NK-92 treated with Interleukin-12 subunit alpha and Interleukin-12 subunit beta, amount 100 ng/mL, for 24 hours (cell line): ENCODE data around the gene N4BP2L1.

Experiments
- DNase-seq: peaks from one replicate; lab custom pipeline; 2025; lab: John Stamatoyannopoulos, UW

Gene N4BP2L1

DNA sequence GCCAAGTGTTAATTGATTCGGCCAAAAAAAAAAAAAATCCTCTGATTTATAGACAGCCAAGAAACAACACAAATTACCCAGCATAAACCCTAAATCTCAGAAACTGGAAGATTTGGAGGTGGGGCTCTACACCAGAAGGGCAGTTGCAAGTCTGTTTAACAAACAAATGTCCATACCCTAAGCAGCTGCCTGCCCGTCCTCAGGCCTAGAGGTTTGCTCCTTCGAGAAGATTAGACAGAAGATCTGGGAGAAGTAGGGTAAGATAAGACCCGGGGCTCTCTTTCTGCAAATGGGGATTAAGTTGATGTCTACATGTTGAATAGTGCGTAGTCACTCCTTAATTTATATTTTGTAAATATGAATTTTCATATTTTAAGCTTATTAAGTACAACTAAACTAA lies 3.4 kb upstream of the N4BP2L1 start:
- DNase-seq: no peak

DNA sequence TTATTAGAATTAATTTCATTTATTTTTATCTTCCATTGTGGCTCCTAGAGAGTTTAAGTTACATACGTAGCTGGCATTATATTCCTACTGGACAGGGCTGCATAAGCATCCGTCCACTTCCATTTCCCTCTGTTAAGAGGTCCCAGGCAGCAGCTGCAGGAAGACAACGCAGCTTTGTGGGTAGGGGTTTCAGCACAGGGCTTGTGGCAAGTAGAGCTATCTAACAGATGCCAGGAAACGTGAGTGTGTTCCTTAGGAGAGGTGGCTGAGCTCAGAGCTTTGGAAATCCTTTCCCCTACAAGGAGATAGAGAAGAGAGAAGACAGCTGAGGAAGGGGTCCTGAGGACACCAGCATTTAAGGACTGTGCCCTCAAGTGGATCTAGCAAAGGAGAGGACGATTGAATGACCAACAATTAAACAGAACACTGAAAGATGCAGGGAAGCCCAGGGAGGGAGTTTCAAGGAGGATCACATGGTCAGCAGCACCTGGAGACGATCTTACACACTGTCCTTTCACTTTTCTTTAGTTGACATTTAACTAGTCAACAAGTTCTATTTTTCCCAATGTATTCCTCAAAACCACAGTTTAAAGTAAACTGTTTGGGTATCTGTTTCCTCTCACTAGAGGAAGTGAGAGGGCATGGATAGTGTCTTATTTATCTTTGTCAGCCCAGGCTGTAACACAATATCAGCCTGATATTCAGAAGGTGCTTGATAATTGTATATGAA lies 2.3 kb upstream of the N4BP2L1 start:
- DNase-seq: no peak

DNA sequence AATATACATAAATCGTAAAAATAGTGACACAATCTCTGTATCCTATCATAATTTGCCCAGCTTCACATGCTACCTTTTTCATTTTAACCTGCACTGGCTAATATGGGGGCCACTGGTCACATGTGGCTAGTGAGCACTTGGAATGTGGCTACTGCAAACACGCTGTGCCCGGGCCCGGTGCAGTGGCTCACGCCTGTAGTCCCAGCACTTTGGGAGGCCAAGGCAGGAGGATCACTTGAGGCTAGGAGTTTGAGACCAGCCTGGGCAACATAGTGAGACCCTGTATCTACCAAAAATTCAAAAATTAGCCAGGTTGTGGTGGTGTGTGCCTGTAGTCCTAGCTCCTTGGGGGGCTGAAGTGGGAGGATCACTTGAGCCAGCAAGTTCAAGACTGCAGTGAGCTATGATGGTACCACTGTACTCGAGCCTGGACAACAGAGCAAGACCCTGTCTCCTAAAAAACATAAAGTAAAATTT lies 1.5 kb upstream of the N4BP2L1 start:
- no peak for DNase-seq

DNA sequence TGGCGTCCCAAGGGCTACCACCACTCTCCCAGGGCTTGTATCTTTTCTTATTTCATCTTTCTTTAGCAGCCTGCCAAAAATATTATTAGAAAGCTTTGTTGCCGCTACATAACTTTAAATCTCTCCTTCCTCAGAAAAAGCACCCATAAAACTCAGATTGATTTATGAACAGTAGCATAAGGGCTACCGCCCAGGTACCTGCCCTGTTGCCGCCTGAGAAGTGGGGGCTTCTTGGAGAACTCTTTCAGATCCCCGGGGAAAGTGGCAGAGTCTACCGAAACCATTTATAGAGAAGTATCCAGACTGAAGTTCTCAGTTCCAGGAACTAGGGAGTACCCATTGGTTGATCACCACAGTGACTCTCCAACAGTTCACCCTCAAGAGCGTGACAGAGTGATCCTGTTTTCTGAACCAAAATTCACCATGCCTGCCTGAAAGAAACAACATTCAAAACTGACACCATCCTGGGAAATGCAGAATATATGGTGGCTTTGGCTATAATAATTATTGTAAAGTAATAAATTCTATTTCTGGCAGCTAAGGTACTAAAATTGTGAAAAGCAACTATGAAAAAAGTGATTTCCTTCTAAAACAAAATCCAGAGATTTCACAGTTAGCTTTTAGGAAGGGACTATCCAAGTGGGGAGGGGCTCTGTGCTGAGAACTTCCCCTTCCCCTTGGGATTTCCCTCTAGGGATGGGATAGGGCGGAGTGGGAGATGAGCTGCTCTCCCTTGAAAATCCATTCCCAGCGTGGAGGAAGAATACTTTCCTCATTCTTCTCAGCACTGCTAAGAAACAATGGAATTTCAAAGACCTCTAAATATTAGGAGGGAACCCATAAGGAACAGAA lies 877 bp upstream of the N4BP2L1 start:
- no peak for DNase-seq

DNA sequence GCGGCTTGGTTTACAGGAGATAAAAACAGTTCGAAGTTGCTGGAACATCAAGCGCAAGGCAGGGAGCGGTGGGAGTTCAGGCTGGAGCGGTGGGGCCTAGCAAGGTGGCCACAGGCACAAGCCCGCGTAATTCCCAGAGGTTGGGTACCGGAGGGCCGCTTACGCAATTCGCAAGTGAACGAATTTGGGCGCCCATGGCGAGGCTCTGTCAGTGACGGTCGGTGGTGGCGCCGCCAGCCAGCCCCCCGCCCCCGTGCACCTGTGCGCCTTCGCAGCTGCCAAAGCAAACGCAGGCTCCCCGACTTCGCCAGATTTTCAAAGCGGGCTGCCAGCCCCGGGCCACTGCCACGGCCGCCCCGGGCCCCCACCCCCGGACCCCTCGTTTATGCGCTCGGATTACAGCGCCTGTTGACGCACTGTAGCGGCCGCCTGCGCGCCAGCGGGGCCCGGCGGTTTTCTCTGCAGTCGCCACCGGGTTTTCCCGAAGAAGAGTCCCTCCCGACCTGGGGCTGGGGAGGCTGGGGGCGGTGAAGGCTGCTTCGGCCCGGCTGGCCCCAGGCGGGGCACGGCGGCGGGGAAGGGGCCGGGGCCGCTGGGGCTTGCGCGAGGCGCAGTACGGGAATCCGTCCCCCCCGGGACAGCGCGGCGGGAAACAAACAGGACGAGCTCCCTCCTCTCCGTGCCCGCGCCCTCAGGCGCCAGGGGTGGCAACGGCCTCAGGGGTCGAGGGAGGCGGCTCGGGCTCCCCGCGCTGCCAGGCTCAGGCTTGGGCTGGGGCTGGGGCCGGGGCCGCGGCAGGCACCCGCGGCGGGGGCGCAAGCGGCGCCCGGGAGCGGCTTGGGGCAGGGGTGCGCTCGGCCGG lies 709 bp downstream of the N4BP2L1 start:
- DNase-seq: peak; percentile 51

DNA sequence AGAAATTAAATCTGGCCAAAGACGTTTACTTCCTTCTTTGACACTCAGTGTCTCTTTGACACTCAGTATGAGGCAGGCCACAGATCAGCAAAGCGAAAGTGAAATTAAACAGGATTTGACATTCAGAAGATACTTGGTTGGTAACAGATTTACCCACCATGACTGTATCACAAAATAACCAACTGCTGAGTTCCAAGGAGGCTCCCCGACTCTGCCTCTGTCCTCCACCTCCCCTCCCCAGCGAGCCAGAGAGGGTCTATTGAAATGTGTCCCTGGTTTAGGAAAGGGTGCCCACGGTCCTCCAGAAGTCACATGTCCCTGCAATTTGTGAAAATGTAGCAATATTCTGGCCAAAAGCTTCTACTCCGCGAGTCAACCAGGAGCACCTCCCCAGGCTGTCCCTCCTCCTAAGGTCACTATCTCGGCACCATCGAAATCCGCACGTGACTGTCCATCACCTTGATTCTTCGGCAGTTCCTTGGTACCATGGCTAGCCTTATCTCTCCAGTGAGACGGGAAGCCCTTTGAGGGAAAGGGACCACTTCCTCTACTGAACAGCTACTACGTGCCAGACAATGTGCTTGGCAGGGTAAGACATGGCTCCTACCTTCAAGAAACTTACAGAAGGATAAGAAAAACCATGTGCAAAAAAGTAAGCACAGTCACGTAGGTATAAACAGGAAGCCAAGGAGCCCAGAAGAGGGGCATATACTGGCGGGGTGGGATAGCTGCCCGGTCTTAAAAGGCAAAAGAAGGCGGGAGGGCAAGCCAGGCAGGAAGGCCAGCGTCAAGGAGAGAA lies 1.5 kb downstream of the N4BP2L1 start:
- peak; percentile 15 for DNase-seq

DNA sequence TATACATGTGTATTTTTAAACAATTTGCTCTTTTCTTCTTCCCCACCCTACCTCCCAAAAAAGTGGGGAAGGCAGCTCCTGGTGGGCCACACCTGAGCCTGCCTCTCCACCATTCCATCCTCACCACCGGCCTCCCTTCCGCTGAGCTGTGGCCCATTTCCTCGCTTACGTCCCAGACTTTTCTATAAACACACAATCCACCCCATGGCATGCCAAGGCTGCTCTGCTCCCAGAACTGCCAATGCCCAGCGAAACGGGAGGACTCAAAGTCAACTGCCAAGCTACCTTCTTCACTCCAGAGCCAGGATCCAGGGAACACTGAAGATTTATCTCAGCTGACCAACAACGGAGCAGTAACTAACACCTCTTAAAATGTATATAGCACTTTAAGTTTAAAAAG lies 2.8 kb downstream of the N4BP2L1 start:
- DNase-seq: no peak

DNA sequence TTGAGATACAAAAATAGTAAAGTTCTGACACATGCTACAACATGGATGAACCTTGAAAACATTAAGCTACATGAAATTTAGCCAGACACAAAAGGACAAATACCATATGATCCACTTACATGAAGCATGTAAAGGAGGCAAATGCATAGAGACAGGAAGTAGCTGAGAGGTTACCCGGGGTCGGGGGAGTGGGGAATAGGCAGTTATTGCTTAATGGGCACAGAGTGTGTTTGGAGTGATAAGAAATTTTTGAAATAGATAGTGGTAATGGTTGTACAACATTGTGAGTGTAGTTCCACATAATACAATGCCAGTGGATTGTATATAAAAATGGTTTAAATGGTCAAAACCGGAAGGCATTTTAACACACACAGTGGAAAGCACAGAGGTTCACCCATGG lies 4.3 kb downstream of the N4BP2L1 start:
- DNase-seq: no peak

DNA sequence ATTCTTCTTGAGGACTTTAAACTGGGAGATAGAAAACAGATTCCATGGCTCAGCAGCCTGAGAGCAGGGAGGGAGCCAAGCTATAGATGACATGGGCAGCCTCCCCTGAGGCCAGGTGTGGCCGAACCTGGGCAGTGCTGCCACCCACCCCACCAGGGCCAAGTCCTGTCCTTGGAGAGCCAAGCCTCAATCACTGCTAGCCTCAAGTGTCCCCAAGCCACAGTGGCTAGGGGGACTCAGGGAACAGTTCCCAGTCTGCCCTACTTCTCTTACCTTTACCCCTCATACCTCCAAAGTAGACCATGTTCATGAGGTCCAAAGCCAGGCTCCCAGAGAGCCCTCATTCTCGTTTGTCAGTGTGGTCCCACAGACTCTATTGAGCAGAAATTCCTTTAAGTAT lies 8.1 kb downstream of the N4BP2L1 start:
- no peak for DNase-seq

DNA sequence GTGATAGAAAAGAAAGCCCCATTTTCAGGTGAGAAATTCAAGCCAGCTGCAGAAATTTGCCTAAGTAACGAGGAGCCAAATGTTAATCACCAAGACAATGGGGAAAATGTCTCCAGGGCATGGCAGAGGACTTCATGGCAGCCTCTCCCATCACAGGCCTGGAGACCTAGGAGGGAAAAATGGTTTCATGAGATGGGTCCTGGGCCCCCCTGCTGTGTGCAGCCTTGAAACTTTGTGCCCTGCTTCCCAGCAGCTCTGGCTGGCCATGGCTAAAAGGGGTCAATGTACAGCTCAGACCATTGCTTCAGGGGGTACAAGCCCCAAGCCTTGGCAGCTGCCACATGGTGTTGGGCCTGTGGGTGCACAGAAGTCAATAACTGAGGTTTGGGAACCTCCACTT lies 9.9 kb downstream of the N4BP2L1 start:
- no peak for DNase-seq

DNA sequence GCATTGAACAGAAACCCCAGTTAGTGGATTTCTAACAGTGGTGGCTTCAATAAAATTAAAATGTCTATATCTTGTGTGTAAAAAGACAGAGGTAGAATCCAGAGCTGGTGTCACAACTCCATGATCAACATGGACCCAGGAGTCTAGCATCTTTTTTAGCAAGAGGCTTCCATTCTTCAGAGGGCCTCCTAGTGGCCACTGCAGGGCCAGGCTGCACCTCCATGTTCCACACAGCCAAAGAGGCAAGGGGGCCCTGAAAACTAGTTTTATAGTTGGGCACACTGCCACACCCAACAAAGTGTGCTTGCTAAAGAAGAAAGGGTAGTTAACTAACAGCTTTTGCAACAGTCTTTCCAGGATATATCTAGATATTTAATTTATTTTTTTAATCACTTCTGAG lies 12.9 kb downstream of the N4BP2L1 start:
- DNase-seq: peak; percentile 5

DNA sequence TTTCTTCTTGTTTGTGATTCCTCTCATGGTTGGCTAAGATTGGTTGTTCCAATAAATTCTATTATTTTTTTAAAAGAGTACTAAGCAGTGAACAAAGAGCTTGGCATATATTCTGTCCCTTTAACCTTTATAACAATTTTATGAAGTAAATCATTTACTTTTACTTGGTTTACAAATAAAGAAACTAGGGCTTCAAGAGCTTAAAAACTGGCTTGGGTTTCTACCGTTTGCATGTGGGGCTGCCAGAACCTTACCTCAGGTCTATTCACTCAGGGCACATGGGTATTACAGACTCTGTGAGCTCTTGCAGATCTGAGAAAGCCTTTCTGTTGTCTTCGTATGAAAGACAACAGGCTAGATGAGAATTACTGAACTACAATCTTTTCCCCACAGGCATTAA lies 13.3 kb downstream of the N4BP2L1 start:
- DNase-seq: no peak

DNA sequence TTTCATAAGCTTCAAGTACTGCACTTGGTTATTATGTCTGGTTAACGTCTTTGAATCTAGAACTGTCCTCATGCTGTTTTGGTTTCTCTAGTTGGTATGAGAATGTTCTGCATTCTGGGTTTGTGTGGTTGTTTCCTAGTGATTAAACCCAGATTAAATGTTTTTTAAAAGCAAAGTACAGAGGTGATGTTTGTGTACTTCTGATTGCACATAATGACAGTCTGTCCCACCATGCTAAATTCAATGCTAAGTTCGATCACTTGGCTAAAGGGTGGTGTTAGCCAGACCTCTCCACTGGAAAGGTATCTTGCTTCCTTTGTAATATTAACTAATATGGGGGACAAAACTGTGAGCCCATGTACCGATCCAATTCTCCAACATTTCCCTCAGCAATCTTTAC lies 14.6 kb downstream of the N4BP2L1 start:
- DNase-seq: no peak

DNA sequence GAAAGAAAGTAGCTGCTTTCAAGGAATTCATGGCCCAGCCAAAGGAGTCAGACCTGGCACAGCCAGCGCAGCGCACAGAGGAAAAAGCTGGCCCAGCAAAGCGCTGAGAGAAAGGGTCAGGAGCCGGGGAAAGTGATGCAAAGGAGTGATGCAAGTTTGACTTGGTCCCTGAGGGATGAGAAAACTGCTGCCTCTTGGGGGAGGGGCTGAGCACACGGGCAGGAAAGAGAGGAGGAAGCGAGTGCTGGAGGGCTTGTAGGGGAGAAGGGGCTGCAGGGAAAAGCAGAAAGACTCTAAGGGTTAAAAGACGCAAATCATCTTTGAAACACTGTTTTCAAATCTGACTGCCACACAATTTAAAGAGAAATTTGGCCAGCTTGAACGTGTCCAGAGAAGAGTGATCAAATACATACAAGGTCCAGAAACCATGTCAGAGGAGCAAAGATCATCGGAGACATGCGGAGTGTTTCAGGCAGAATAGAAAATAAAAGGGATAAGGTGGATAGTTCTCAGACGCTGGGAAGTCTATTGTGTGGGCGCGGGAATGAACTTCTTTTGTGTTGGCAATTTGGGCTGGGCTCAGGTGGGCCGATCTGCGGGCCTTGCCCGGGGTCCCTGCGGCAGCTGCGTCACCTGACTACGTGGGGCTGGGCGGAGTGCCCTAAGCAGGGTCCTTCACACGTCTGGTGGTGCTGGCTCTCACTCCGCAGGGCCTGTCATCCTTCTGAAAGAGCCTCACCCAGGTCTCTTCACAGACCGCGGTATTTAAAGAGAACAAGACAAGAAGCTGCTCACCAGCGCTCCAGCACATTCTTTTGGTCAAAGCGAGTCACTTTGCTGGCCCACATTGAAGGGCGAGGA lies 18.1 kb downstream of the N4BP2L1 start:
- DNase-seq: no peak

DNA sequence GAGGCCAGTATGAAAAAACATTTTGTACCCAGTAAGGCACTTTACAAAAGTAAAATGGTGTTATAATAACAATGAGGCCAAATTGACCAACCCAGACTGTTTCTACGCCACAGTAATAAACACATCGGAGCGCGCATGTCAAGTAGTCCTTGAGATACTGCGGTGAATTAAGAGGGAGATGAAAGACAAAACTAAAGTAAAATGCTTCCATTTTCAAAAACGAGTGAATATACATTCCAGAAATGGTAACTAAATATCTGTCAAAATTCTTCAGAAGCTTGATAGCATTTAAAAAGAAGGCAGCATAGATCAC lies 19.0 kb downstream of the N4BP2L1 start:
- no peak for DNase-seq

DNA sequence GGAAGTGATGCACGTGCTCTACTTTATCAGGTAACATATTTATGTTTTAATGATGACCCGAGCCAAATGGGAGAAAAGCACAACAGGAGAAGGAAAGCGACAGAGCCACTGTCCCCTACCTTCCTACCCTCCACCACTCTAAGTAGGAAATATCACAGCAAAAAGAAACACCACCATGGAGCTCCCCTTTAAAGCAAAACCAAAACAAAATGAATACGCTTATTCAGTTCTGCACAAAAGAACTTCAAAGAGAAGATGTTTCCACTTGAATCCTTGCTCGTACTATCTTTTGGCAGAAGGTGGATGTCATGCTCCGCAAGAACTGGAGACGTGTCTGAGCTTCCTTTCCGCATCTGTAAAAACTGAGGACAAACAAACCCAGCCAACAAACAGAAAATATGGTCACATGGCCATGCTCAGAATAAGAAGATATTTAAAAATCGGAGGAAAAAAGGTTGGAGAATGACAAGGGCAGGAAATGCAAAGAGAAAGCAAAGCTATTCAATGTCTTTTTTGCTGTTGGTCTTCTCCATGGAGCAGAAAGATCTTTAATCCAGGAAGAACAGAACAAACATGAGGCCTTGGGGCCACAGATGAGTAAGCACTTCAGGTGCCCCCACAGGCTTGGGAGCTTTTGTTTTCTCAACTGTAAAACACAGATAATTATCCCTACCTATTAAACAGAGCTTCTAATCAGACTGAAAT lies 19.5 kb downstream of the N4BP2L1 start:
- DNase-seq: no peak

DNA sequence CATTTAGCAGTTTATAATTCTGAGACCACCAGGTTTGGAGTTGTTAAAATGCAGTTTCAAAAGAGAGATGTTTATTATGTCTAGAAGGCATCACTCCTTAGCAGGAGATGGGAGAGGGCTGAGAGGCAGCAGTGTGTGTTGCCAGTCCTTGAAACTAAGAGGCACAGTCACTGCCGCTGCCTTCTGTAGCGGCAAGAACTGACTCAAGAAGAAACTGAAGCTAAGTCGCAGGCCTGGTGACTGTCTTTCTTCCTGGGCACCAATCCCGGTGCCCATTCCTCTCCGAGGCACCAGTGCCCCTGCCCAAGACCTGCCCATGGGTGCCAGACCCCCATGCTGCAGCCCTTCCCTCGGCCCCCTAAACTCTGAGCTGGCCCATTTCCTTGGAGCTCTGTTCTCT lies 20.1 kb downstream of the N4BP2L1 start:
- no peak for DNase-seq

DNA sequence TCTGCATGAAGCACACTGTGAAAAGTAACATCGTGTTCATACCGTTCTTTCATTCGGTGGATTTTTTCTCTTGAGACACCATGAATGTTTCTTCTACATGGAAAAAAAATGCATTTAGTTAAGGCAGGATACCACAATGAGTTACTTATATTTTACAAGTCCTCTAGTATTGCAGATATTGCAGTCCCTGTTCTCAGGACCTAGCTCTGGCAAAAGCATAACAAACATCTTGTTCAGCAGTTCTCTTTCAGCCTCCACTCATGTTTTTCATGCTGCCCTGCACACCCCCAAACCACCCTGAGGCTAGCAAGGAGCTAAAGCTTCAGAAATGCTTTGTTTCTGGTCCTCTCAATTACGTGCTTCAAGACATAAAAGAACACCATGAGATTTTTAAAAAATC lies 24.8 kb downstream of the N4BP2L1 start:
- no peak for DNase-seq

DNA sequence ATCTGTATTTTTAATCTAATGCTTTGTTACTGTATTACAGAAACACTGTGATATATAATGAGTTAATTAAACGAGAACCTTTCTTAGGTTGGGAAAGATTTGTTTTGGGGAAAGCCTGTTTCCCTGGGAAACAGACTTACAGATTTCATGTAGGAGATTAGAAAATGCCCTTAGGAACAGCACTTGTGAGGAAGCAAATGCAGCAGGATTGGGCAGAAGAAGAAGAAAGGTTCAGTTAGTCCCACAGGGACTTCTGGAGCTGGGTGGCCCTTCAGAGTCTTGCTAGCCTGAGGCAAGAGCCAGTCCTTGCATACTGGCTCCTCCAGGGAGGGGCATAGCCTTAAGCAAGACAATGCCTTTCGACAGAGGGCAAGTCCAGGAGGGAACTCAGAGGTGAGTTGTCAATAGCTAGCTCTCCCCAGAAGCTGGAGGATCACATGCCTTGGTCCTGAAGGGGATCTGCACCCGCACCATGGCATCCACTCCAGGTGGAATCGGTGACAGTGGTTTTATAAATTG lies 36.8 kb downstream of the N4BP2L1 start:
- no peak for DNase-seq

DNA sequence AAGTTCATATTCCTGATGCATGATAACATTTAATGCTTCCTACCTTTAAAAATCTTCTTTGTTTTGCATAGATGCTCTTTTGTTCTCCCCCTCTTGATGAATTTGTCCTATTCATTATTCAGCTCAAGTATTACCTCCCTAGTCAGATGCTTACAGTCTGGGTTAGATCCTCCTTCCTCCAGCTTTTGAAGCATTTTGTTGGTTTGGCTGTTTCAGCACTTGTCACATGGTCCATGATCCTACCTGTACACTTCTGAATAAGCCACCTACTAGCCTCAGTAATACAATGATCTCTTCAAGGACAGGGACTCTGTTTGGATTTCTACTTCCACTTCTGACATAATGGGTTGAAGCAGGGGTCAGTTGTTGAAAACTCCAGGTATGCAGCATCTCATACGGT lies 37.4 kb downstream of the N4BP2L1 start:
- DNase-seq: no peak
